Measurements from ENCODE around the gene PAK1IP1.

Gene PAK1IP1

DNA sequence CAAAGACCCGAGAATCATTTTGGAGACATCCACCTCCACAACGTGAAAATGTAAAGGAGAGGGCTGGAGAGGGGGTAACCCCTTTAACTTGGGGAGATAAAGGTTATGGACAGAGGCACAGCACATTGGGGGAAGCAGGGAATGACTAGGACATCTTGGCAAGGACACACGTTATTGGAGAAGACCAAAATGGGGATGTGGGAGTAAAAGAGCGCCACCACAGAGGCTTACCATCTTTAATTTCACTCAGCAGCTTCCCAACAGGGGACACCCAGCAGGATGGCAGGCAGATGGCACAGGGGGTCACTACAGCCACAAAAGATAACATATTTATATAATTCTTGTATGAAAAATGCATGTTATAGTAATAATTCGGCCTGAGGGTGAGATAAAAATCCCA is 10.2 kb upstream of the PAK1IP1 start:
- no peak for TF ChIP-seq ZFX (IDR thresholded peaks at IDR 0.05)
- TF ChIP-seq, protein P1, sequence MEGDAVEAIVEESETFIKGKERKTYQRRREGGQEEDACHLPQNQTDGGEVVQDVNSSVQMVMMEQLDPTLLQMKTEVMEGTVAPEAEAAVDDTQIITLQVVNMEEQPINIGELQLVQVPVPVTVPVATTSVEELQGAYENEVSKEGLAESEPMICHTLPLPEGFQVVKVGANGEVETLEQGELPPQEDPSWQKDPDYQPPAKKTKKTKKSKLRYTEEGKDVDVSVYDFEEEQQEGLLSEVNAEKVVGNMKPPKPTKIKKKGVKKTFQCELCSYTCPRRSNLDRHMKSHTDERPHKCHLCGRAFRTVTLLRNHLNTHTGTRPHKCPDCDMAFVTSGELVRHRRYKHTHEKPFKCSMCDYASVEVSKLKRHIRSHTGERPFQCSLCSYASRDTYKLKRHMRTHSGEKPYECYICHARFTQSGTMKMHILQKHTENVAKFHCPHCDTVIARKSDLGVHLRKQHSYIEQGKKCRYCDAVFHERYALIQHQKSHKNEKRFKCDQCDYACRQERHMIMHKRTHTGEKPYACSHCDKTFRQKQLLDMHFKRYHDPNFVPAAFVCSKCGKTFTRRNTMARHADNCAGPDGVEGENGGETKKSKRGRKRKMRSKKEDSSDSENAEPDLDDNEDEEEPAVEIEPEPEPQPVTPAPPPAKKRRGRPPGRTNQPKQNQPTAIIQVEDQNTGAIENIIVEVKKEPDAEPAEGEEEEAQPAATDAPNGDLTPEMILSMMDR (conservative IDR thresholded peaks at IDR 0.05), result no peak
- no peak overlapping the region for H3K27ac ChIP-seq

DNA sequence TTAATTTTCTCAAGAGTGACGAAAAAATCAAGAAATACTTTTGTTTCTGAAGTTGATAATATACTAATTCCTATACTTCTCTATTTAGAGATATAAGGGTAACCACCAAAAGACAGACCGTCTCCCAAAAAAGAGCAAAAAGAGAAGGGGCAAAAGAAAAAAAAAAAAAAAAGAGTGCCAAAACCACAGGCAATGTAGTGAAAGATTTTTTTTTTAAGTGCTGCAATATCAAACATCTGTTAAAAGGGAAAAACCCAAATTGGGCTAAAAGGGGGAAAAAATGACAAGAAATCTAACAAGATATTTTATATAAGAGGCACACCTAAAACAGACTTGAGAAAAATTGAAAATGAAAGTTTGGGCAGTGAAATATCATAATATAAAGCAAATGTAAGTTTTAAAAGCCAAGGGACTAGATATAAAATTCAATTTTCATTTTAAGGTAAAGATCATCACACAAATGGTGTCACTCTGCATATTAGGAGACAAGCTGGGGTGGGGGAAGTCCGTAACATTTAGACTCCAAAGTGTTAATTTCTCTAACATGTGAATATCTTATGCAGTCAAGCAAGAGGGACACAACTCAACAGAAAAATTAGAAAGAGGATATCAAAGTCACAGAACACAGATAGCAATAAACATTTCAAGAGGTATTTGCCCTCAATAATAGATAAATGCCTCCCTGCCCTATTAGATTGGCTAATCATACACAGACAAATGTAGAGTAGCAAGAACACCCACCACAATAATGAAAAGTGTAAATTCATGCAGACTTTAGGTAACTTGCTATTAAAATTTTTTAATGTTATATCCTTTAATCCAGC is 9.5 kb upstream of the PAK1IP1 start:
- TF ChIP-seq, protein P1 (conservative IDR thresholded peaks at IDR 0.05), result no peak
- no peak for TF ChIP-seq ZFX (IDR thresholded peaks at IDR 0.05)
- no peak overlapping the region for H3K27ac ChIP-seq

DNA sequence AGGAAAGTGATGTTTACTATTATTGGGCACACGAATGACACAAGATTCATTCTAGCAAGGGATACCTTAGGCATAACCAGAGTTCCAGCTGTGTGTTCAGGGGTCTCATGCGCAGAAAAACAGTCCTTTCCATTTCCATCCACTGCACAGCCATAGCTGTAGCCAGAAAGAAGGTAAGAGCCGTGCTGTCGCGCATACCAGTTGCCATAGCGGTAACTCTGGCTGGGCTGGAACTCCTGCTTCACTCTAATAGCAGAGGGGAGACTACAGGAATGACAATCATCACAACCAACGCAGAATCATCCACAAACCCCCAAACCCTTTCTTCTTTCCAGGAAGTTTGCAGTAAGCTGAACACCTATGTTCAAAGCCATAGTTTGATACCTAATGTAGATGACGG is 7.9 kb upstream of the PAK1IP1 start:
- no peak for TF ChIP-seq ZFX (IDR thresholded peaks at IDR 0.05)
- TF ChIP-seq, protein P1 (conservative IDR thresholded peaks at IDR 0.05), result no peak
- no peak overlapping the region for H3K27ac ChIP-seq

DNA sequence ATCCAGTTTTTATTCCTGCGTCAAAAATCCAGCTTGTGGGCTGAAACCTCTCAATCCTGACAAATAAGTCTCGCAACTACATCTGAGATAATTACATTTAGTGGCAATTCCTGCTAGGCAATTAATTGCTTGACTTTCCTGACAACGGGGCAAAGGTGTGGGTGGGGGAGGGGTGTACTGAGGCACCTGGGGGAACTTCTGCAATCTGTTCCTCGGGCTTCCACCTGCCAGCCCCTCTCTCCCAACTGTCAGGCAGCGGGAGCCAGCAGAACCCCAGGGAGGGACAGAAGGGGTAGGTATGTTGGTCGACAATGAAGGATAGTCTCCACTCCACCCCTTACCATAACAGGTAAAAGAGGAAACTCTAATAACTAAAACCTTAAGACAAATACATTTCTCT is 7.2 kb upstream of the PAK1IP1 start:
- TF ChIP-seq, protein P1 (conservative IDR thresholded peaks at IDR 0.05), result no peak
- TF ChIP-seq ZFX (IDR thresholded peaks at IDR 0.05), result no peak
- H3K27ac ChIP-seq, result no peak overlapping the region

DNA sequence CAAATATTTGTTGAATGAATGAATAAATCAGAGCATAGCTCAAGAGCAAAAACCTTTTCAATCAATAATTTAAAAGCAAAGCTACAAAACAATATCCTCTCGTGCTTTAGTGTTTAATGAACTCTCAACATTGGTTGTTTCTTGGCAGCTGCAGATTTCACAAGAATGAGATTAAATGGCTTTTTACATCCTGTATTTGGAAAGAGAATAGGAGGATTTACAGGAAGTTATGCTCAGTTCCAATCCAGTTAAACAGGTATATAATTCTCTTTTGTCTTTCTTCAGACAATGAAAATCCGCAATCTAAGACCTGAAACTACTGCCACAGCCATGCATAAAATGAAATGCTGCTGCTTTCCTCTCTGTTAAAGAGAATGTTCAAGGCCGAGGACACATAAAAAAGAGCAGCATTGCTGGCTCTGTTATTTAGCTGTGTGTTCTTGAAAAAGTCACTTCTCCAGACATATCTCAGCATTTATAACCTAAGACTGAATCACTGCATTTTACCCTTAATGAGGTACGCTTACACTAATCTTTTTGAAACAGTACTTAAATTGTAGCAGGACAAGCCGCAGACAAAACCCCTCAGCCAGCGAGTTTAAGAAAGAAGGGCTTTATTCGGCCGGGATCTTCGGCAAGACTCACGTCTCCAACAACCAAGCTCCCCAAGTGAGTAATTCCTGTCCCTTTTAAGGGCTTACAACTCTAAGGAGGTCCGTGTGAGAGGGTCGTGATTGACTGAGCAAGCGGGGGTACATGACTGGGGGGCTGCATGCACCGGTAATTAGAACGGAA is 3.9 kb upstream of the PAK1IP1 start:
- TF ChIP-seq, protein P1 (conservative IDR thresholded peaks at IDR 0.05), result no peak
- TF ChIP-seq ZFX (IDR thresholded peaks at IDR 0.05), result no peak
- peak overlapping the region; percentile 78 for H3K27ac ChIP-seq

DNA sequence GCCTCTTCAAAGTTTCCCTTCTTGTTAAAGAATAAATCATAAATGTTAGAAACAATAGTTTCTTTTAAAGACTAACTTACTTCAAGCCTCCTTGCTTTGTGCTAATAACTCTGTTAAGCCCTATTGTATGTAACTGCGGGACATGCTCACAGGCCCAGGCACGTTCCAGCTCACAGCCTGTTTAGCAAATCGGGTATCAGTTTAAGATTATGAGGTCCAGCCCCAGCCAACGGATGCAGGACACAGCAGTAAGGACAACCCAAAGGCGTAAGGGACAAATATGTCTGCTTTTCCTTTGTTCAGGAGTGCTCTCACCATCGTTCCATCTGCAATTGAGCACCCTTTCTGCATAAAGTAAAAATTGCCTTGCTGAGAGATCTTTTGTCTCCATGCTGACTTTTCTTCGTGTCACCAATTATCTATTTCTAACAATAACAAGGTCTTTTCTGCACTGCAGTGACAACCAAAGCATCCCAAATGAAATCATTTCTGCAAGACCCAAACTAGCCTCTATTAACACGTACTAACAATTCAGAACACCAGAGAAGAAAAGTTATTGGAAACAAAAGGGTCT is 1.7 kb upstream of the PAK1IP1 start:
- H3K27ac ChIP-seq, result peak overlapping the region; percentile 87
- no peak for TF ChIP-seq ZFX (IDR thresholded peaks at IDR 0.05)
- TF ChIP-seq, protein P1 (conservative IDR thresholded peaks at IDR 0.05), result no peak
